KBM-7 (cell line): ENCODE results near the gene CCSER2.
"Not testable (repeated sequence)": the region's sequence is repeated elsewhere in the genome, so short reads cannot be mapped to it uniquely, and the experiment has no call there.

Experiments used
- DNase-seq: peaks from one replicate; pipeline ENCODE4 v3.0.0-alpha.2; 2015
- in situ Hi-C: fragments of 300-500 bp; cut with MboI; formaldehyde crosslinking; loops from 2 replicates; pipeline ENCODE4 v1.14.3; 2020; ENCODE audit warnings: low sequenced_read_pairs, low pct_unique_long_range_greater_than_20kb, mixed read lengths

Gene CCSER2

GRCh38 chr10:84524435-84524834, 196.0 kb downstream of the CCSER2 start:
- in situ Hi-C loops: no loop called here
- no peak for DNase-seq

- in situ Hi-C loops: loop anchor here (25.0 kb wide), 1 partner anchor 163 kb away; no protein-coding TSS in a partner anchor
- peak; percentile 86 for DNase-seq
Observed at GRCh38 chr10:84525120-84525806, 196.9 kb downstream of the CCSER2 start.

DNA sequence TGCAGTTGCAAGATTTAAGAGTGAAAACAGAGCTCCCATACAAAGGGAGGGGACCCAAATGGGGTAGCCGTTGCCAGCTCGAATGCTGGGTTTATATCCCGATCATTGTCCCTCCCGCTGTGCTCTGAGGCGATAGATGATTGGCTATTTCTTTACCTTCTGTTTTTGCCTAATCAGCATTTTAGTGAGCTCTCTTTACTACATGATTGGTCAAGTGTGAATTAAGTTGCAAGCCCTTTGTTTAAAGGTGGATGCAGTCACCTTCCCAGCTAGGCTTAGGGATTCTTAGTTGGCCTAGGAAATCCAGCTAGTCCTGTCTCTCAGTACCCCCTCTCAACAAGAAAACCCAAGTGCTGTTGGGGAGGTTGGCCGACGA, 197.4 kb downstream of the CCSER2 start:
- DNase-seq: not testable (repeated sequence)
- in situ Hi-C loops: loop anchor here (25.0 kb wide), 1 partner anchor 163 kb away; no protein-coding TSS in a partner anchor

GRCh38 chr10:84527386-84527785, 199.0 kb downstream of the CCSER2 start:
- DNase-seq: not testable (repeated sequence)
- in situ Hi-C loops: loop anchor here (25.0 kb wide), 1 partner anchor 165 kb away; no protein-coding TSS in a partner anchor

GRCh38 chr10:84528526-84528925, 200.1 kb downstream of the CCSER2 start:
- in situ Hi-C loops: loop anchor here (25.0 kb wide), 1 partner anchor 166 kb away; no protein-coding TSS in a partner anchor
- DNase-seq: not testable (repeated sequence)

GRCh38 chr10:84530724-84531325, 202.4 kb downstream of the CCSER2 start:
- in situ Hi-C loops: loop anchor here (25.0 kb wide), 1 partner anchor 169 kb away; no protein-coding TSS in a partner anchor
- no peak for DNase-seq

DNA sequence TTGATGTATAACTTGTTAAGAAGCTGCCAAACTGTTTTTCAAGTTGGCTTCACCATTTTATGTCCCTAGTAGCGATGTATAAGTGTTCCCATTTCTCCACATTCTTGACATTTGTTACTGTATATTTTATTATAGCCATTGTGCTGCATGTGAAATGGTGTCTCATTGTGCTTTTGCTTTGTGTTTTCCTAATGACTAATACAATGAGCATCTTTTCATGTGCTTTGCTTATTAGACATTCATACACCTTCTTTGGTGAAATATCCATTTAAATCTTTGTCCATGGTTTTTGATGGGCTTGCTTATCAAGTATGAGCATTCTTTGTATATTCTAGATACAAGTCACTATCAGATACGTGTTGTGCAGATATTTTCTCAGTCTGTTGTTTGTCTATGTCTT, 203.0 kb downstream of the CCSER2 start:
- in situ Hi-C loops: loop anchor here (25.0 kb wide), 1 partner anchor 169 kb away; no protein-coding TSS in a partner anchor
- no peak for DNase-seq

DNA sequence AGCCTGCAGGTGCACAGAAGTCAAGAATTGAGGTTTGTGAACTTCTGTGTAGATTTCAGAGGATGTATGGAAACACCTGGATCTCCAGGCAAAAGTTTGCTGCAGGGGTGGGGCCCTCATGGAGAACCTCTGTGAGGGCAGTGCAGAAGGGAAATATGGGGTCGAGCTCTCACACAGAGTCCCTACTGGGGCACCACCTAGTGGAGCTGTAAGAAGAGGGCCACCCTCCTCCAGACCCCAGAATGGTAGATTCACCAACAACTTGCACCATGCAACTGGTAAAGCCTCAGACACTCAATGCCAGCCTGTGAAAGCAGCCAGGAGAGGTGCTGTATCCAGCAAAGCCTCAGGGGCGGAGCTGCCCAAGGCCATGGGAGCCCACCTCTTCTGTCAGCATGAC, 205.8 kb downstream of the CCSER2 start:
- peak; percentile 36 for DNase-seq
- in situ Hi-C loops: loop anchor here (25.0 kb wide), 1 partner anchor 172 kb away; no protein-coding TSS in a partner anchor

- in situ Hi-C loops: loop anchor here (25.0 kb wide), 1 partner anchor 175 kb away; no protein-coding TSS in a partner anchor
- peak; percentile 82 for DNase-seq
Observed at GRCh38 chr10:84537447-84537931, 209.1 kb downstream of the CCSER2 start.

- in situ Hi-C loops: loop anchor here (25.0 kb wide), 1 partner anchor 176 kb away; no protein-coding TSS in a partner anchor
- no peak for DNase-seq
Observed at GRCh38 chr10:84538036-84538435, 209.6 kb downstream of the CCSER2 start.

DNA sequence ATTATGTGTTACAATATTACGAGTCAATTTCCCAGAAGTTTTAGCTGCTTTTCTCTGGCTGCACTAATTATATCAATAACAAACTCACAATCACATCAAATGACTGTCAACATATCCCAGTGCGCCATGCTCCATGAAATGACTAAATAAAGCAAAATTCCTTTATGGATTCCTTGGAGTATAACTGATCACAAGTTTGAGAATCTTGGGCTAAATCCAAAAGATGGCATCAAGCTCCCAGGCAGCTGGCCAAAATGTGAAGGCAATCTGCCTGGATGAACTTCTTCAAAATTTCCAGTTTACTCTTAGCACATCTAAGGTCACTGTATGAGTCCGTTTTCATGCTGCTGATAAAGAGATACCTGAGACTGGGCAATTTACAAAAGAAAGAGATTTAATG, 210.8 kb downstream of the CCSER2 start:
- in situ Hi-C loops: loop anchor here (25.0 kb wide), 1 partner anchor 177 kb away; no protein-coding TSS in a partner anchor
- no peak for DNase-seq

- no peak for DNase-seq
- in situ Hi-C loops: loop anchor here (10.0 to 25.0 kb wide), 2 partner anchors 178 to 275 kb away; no protein-coding TSS in a partner anchor
Observed at GRCh38 chr10:84540022-84540616, 211.7 kb downstream of the CCSER2 start.

DNA sequence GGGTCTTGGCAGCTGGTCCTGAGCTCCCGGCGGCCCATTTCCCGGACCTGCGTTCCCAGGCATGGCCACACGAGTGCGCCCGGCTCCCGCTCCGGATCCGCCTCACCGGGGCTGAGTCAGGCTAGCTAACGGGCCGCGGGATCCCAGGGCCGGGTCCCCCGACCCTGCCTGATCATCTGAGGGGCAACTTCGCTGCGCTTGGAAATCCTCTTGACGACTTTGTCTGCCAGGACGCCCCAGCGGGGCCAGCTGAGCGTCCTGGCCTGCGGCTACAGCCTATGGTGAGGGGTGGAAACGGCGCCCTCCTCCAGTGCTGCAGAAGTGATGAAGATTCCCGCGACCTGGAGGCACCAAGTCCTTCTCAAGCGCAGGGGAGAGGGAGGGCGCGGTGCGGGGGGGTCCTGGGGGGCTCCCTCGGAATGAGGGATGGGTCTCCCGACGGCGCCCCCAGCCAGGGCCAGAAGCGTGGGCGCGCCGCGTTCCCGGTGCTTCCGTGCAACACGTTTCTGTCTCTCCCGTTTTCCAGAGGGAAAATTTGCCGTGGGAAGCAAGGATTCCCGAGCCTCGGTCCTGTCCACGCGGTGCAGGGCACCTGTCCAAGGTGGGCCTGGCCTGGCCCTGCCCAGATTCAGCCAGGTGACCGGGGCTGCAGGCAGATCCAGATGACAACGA, 212.4 kb downstream of the CCSER2 start:
- in situ Hi-C loops: loop anchor here (10.0 to 25.0 kb wide), 2 partner anchors 178 to 276 kb away; no protein-coding TSS in a partner anchor

GRCh38 chr10:84541289-84541637, 212.9 kb downstream of the CCSER2 start:
- in situ Hi-C loops: loop anchor here (10.0 to 25.0 kb wide), 2 partner anchors 179 to 276 kb away; no protein-coding TSS in a partner anchor
- DNase-seq: no peak

More for the DNA sequence above, 212.4 kb downstream of the CCSER2 start:
- peak; percentile 66 for DNase-seq

DNA sequence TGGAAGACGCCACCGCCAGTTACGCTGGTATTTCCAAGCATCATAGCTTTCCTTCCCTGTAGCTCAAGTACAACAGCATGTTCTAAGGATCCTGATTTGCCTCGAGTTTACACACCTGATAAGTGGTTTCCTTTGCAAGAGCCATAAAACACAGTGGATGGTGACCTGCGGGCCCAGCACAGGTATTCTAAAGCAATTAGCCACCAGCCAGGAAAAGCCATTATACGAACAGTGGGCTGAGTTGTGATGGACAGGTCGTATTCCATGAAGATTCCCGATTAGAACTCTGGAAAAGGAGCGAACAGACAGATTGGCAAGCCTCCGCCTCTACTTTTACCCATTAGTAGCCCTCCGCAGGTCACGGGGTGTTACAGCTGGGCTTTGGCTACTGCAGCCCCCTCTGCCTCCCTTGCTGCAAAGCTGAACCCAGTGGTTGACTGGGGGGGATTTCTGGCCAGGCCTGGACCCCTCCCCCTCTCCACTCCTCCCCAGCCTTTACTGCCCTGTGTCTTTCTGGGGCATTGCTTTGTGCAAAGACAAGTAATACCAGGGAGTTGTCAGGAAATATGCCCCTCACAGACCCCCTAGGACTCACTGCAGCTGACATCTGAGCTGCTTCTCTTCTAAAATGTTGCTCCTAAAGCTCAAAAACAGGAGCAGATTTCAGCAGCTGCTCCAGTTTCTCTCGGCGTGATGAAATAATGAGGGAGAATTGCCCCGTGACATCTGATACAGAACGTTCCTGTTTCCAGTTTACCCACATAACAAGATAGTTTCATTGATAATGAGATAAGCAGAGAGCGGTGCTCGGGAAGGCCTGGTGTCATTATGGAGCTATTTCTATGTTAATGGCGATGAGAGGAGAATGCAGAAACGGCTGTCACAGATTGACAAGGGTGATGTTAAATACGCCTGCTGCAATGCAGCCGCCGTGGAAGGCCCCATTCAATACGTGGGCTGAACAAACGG, 214.4 kb downstream of the CCSER2 start:
- in situ Hi-C loops: loop anchor here (10.0 to 25.0 kb wide), 2 partner anchors 181 to 278 kb away; no protein-coding TSS in a partner anchor
- DNase-seq: no peak

GRCh38 chr10:84543948-84544347, 215.6 kb downstream of the CCSER2 start:
- in situ Hi-C loops: loop anchor here (10.0 to 25.0 kb wide), 2 partner anchors 182 to 279 kb away; no protein-coding TSS in a partner anchor
- DNase-seq: no peak

GRCh38 chr10:84545651-84546050, 217.3 kb downstream of the CCSER2 start:
- no peak for DNase-seq
- in situ Hi-C loops: loop anchor here (10.0 to 25.0 kb wide), 2 partner anchors 183 to 281 kb away; no protein-coding TSS in a partner anchor
